ENCODE results near the gene RASAL1.

DNA sequence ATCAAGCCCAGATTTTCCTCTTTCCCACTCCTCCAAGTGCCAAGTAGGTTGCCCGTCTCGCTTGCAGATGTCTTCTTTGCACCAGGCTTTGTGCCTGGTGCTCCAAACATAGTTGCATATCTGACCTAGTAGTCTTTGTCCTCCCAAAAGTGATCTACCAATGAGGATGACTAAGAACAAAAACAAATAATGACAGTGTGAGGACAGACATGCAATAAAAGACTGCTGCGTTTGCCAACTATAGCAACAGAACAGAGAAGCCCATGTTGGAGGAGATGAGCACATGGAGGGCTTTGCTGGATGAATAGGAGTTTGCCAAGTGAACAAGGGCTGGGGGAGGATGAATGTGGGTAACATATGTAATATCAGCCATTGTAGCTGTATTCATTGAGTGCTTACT is 63.4 kb downstream of the RASAL1 start:
- TF ChIP-seq POLR2AphosphoS5 (IDR thresholded peaks at IDR 0.05; ENCODE audit: low read depth, low read length) (no peak), TAF1 (IDR thresholded peaks at IDR 0.05; ENCODE audit: borderline replicate concordance, insufficient read depth, low read length) (no peak), SIN3A (IDR thresholded peaks at IDR 0.05; ENCODE audit: borderline replicate concordance, insufficient read depth, low read length) (no peak)
- TF ChIP-seq, protein P1, sequence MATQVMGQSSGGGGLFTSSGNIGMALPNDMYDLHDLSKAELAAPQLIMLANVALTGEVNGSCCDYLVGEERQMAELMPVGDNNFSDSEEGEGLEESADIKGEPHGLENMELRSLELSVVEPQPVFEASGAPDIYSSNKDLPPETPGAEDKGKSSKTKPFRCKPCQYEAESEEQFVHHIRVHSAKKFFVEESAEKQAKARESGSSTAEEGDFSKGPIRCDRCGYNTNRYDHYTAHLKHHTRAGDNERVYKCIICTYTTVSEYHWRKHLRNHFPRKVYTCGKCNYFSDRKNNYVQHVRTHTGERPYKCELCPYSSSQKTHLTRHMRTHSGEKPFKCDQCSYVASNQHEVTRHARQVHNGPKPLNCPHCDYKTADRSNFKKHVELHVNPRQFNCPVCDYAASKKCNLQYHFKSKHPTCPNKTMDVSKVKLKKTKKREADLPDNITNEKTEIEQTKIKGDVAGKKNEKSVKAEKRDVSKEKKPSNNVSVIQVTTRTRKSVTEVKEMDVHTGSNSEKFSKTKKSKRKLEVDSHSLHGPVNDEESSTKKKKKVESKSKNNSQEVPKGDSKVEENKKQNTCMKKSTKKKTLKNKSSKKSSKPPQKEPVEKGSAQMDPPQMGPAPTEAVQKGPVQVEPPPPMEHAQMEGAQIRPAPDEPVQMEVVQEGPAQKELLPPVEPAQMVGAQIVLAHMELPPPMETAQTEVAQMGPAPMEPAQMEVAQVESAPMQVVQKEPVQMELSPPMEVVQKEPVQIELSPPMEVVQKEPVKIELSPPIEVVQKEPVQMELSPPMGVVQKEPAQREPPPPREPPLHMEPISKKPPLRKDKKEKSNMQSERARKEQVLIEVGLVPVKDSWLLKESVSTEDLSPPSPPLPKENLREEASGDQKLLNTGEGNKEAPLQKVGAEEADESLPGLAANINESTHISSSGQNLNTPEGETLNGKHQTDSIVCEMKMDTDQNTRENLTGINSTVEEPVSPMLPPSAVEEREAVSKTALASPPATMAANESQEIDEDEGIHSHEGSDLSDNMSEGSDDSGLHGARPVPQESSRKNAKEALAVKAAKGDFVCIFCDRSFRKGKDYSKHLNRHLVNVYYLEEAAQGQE (IDR thresholded peaks at IDR 0.05; ENCODE audit: insufficient read depth in 1 of 2, low read depth in 2 of 2, low read length in 2 of 2): no peak

Data from PFSK-1 (cell line).